Endothelial cell of umbilical vein (primary cell): ENCODE measurements around the gene TMEM106C. TPM values are rescaled to one million over a fixed set of nuclear protein-coding genes. Genes with fewer than 3 reads are reported as not detected.

Source experiments
- BruUV-seq: library from RNA; stranded (reverse); fragments of 400-500 nt; replicated peaks from 2 replicates; lab custom pipeline; 2021; lab: Mats Ljungman, UMichigan
- CTCF ChIA-PET: fragments of 300-600, 350-600 bp; sonication (Branson Sonifier 250); formaldehyde crosslinking; loops from one replicate; lab custom pipeline; 2021; ENCODE audit warnings: antibody characterized with exemption, inconsistent platforms; lab: Charles Lee
- POLR2A ChIA-PET: fragments of 300-600, 350-600 bp; sonication (Branson Sonifier 250); formaldehyde crosslinking; loops from one replicate; lab custom pipeline; 2021; ENCODE audit warnings: antibody characterized with exemption, inconsistent platforms; lab: Charles Lee
- DNase-seq: peaks from one replicate; pipeline ENCODE4 v3.0.0-alpha.2; 2011; ENCODE audit warnings: low read depth, low spot score
- FAIRE-seq: peaks from 2 replicates; lab custom pipeline; 2011; peaks lifted over from hg19 to GRCh38; lab: Jason Lieb, UNC
- H2AFZ ChIP-seq: 2 replicates; pipeline ENCODE4 v1.6.0; 2012; ENCODE audit warnings: low read depth, low read length, control low read depth, inconsistent platforms
- H3K27ac ChIP-seq: 2 replicates; pipeline ENCODE4 v1.5.1; 2011; ENCODE audit warnings: low read depth, mild to moderate bottlenecking, control low read depth, low read length, moderate library complexity; ENCODE audit not compliant: insufficient read depth
- H3K27me3 ChIP-seq, 2 experiments: 2 replicates each; pipeline versions ENCODE4 v1.6.0 to v1.6.1; 2011; ENCODE audit warnings: low read length in 2 of 2, mixed read lengths in 1 of 2; ENCODE audit not compliant: control insufficient read depth in 2 of 2, insufficient read depth in 2 of 2
- H3K36me3 ChIP-seq, 2 experiments: 2 replicates in 1 of 2; 3 replicates in 1 of 2; pipeline ENCODE4 v1.5.1; 2011; ENCODE audit warnings: low read length in 2 of 2, mild to moderate bottlenecking in 1 of 2, moderate library complexity in 1 of 2; ENCODE audit not compliant: control insufficient read depth in 2 of 2, insufficient read depth in 2 of 2; ENCODE audit errors: extremely low read depth in 1 of 2
- H3K4me1 ChIP-seq: 3 replicates; pipeline ENCODE4 v1.5.1; 2011; ENCODE audit warnings: mild to moderate bottlenecking, low read length; ENCODE audit not compliant: control insufficient read depth, insufficient read depth; ENCODE audit errors: extremely low read depth
- H3K4me2 ChIP-seq: 2 replicates; pipeline ENCODE4 v1.6.1; 2011; ENCODE audit warnings: low read length, control low read depth, mixed read lengths; ENCODE audit not compliant: insufficient read depth
- H3K4me3 ChIP-seq, 3 experiments: fragments of 200-600 bp in 1 of 3; sonication (generic), shearing (Covaris generic) in 1 of 3; replicated peaks in 1 of 3; 2 replicates each; pipeline ENCODE4 v1.5.1; 2011 to 2016; ENCODE audit warnings: control low read depth in 3 of 3, low read length in 3 of 3, mild to moderate bottlenecking in 2 of 3, inconsistent platforms in 1 of 3, low read depth in 1 of 3, moderate library complexity in 1 of 3; ENCODE audit not compliant: insufficient read depth in 1 of 3
- H3K79me2 ChIP-seq: 2 replicates; pipeline ENCODE4 v1.6.0; 2012; ENCODE audit warnings: low read length, inconsistent platforms; ENCODE audit not compliant: control insufficient read depth, insufficient read depth
- H3K9ac ChIP-seq: replicated peaks from 2 replicates; pipeline ENCODE3; 2011; ENCODE audit warnings: low read length, control low read depth; ENCODE audit not compliant: insufficient read depth; ENCODE audit errors: extremely low read depth
- H3K9me1 ChIP-seq: replicated peaks from 3 replicates; pipeline ENCODE4 v1.6.0; 2011; ENCODE audit warnings: mild to moderate bottlenecking, low read length; ENCODE audit not compliant: control insufficient read depth, insufficient read depth; ENCODE audit errors: extremely low read depth
- H3K9me3 ChIP-seq: replicated peaks from 2 replicates; pipeline ENCODE4 v1.5.1; 2012; ENCODE audit warnings: low read length, inconsistent platforms; ENCODE audit not compliant: control insufficient read depth, insufficient read depth
- H4K20me1 ChIP-seq: replicated peaks from 2 replicates; pipeline ENCODE3; 2011; ENCODE audit warnings: mild to moderate bottlenecking, low read length; ENCODE audit not compliant: control insufficient read depth, insufficient read depth; ENCODE audit errors: extremely low read depth
- FOS ChIP-seq: IDR thresholded peaks from 2 replicates; pipeline ENCODE4 v1.6.1; 2011; ENCODE audit warnings: mild to moderate bottlenecking, low read length, moderate library complexity, borderline replicate concordance; ENCODE audit not compliant: insufficient read depth
- GATA2 ChIP-seq: IDR thresholded peaks from 2 replicates; pipeline ENCODE4 v1.7.0; 2011; ENCODE audit warnings: low read depth, mild to moderate bottlenecking, moderate library complexity, mixed read lengths, low read length; ENCODE audit not compliant: insufficient read length, insufficient read depth
- MYC ChIP-seq: IDR thresholded peaks from one replicate; pipeline ENCODE4 v1.6.1; 2011; ENCODE audit warnings: mild to moderate bottlenecking, low read depth, low read length
- POLR2AphosphoS5 ChIP-seq: IDR thresholded peaks from 2 replicates; pipeline ENCODE4 v1.6.1; 2012; ENCODE audit warnings: low read depth, mild to moderate bottlenecking, control low read depth, low read length, moderate library complexity; ENCODE audit not compliant: insufficient read depth
- dilution Hi-C: fragments of 300-500 bp; cut with MboI; formaldehyde crosslinking; loops from one replicate; pipeline ENCODE4 v1.15.0; 2019; ENCODE audit warnings: low sequenced_read_pairs; ENCODE audit not compliant: extremely low pct_ligation_motif_present
- intact Hi-C: fragments of 100-400 bp; cut with micrococcal nuclease; formaldehyde crosslinking; loops from one replicate; pipeline ENCODE4 v1.10.0; 2022
- polyA plus RNA-seq, 4 experiments: library from polyadenylated mRNA; depleted of rRNA in 3 of 4; stranded (reverse) in 3 of 4; unstranded in 1 of 4; fragments of >200 nt; gene quantifications; 2 replicates each; pipeline versions ENCODE4 v1.2.1 to v1.2.3, GENCODE V29; 2011 to 2012; ENCODE audit warnings: missing spikeins in 1 of 4
- total RNA-seq: library from RNA; stranded (reverse); gene quantifications from 2 replicates; pipeline ENCODE4 v1.2.3, GENCODE V29; 2021
- TF ChIP-seq, protein P1 (sequence below), 2 donors: IDR thresholded peaks; 1 replicate in 1 of 2; 2 replicates in 1 of 2; pipeline ENCODE4 v1.5.1; 2011; ENCODE audit warnings: low read length in 2 of 2, mild to moderate bottlenecking in 2 of 2, moderate library complexity in 2 of 2, control low read depth in 1 of 2, inconsistent platforms in 1 of 2, low read depth in 1 of 2; ENCODE audit not compliant: insufficient read depth in 1 of 2; ENCODE audit errors: extremely low read depth in 1 of 2

Gene TMEM106C
- total and polyA plus RNA-seq, 2 donors (not counting 3 experiments of a cell fraction or from before 2014, with no cell fraction given), result 84.4 to 148 TPM

DNA sequence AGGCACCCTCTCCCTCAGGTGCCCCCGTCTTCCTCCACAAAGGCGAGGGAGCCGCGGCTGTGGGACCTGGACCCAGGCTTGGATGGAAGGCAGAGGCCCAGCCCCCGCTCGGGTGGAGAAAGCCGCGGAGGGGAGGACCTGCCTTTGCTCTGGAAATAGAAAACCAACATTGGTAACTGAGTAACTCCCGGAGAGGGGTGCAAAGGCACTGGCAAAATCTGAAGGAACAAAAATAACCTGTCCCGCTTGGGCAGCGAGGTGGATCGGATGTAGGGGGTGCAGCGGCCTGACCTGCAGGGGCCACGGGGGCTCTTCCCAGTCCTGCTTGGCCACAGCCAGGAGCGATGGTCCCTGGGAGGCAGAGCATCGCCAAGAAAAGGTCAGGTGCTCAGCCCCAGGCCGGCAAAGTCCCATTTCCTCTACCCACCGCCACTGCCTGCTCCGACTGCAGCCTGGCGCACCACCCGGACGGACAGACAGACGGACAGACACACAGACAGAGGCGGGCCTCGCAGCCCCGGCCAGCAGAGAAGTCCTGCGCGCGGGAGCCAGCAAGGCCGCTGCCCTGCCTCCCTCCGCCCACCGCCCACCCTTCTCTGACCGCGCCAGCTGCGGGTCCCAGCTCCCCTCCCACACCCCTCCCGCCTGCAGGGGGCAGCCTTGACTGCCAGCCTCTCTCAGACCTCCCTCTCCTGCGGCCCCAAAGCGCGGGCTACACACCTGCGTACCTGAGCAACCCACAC, 21.4 kb upstream of the TMEM106C start:
- intact Hi-C loops, result no loop called here
- FAIRE-seq (no peak), DNase-seq (no peak)

More for the DNA sequence above, 21.4 kb upstream of the TMEM106C start:
- Histone ChIP-seq H3K9me1 (no peaks in the 10 kb centered on the region), H3K9ac (no peak overlapping the region), H2AFZ (no peak overlapping the region), H4K20me1 (no peaks in the 10 kb centered on the region), H3K36me3 (no peaks in the 10 kb centered on the region), H3K4me2 (no peak overlapping the region), H3K4me3 (no peak overlapping the region), H3K27me3 (peaks cover 10 to 17% of the 10 kb centered on the region in 2 experiments), H3K9me3 (no peaks in the 10 kb centered on the region), H3K79me2 (no peaks in the 10 kb centered on the region), H3K27ac (no peak overlapping the region), H3K4me1 (no peaks in the 10 kb centered on the region)
- no TSS peak for BruUV-seq
- dilution Hi-C loops, result no loop called here
- TF ChIP-seq GATA2, result no peak
- no peak for TF ChIP-seq MYC
- TF ChIP-seq POLR2AphosphoS5, result no peak
- TF ChIP-seq FOS, result no peak
- TF ChIP-seq, protein P1, sequence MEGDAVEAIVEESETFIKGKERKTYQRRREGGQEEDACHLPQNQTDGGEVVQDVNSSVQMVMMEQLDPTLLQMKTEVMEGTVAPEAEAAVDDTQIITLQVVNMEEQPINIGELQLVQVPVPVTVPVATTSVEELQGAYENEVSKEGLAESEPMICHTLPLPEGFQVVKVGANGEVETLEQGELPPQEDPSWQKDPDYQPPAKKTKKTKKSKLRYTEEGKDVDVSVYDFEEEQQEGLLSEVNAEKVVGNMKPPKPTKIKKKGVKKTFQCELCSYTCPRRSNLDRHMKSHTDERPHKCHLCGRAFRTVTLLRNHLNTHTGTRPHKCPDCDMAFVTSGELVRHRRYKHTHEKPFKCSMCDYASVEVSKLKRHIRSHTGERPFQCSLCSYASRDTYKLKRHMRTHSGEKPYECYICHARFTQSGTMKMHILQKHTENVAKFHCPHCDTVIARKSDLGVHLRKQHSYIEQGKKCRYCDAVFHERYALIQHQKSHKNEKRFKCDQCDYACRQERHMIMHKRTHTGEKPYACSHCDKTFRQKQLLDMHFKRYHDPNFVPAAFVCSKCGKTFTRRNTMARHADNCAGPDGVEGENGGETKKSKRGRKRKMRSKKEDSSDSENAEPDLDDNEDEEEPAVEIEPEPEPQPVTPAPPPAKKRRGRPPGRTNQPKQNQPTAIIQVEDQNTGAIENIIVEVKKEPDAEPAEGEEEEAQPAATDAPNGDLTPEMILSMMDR (IDR thresholded peaks at IDR 0.05; ENCODE audit: extremely low read depth in 1 of 2, insufficient read depth in 1 of 2, low read depth in 1 of 2, low read length in 2 of 2), result peak; percentile 18 to 66
- CTCF ChIA-PET, result interaction anchor here (0.6 to 2.1 kb wide), 19 partner anchors 8 to 676 kb away, joined by 3 to 9 read pairs (median 4); partner anchors contain the start of genes PFKM and TMEM106C
- POLR2A ChIA-PET, result no interaction called here
